NCI-H2029 (cell line): ENCODE data around the gene CTSW.

Source experiments
- DNase-seq: peaks from one replicate; lab custom pipeline; 2025; lab: John Stamatoyannopoulos, UW

The CTSW gene

GRCh38 chr11:65856689-65857499 is 22.7 kb upstream of the CTSW start:
- peak; percentile 64 for DNase-seq

GRCh38 chr11:65857500-65857852 is 22.2 kb upstream of the CTSW start:
- DNase-seq = no peak

GRCh38 chr11:65857853-65858680 is 21.6 kb upstream of the CTSW start, which contains the start of gene CFL1:
CFL1 (minus strand) TSS chr11:65858180; CDS start chr11:65858099, 81 bp downstream.
- DNase-seq = peak; percentile 97

GRCh38 chr11:65858681-65859087 is 21.0 kb upstream of the CTSW start:
- no peak for DNase-seq

- peak; percentile 99 for DNase-seq
Observed at GRCh38 chr11:65859095-65859811, 20.4 kb upstream of the CTSW start.

GRCh38 chr11:65859812-65860277 is 19.8 kb upstream of the CTSW start:
- DNase-seq = no peak

- DNase-seq = peak; percentile 97
Observed at GRCh38 chr11:65860278-65861164, 19.1 kb upstream of the CTSW start, which contains the start of gene MUS81. MUS81 (plus strand) TSS chr11:65860433; CDS start chr11:65860754, 321 bp downstream.

- no peak for DNase-seq
Observed at GRCh38 chr11:65861165-65861505, 18.5 kb upstream of the CTSW start.

- no peak for DNase-seq
Observed at GRCh38 chr11:65861533-65862183, 18.0 kb upstream of the CTSW start.

GRCh38 chr11:65862191-65862735 is 17.4 kb upstream of the CTSW start:
- no peak for DNase-seq

GRCh38 chr11:65862941-65863888 is 16.4 kb upstream of the CTSW start:
- no peak for DNase-seq

GRCh38 chr11:65863889-65864705 is 15.5 kb upstream of the CTSW start:
- no peak for DNase-seq

GRCh38 chr11:65864706-65865471 is 14.7 kb upstream of the CTSW start:
- no peak for DNase-seq

- DNase-seq = no peak
Observed at GRCh38 chr11:65865550-65866172, 14.0 kb upstream of the CTSW start.

- DNase-seq = no peak
Observed at GRCh38 chr11:65866509-65867283, 12.9 kb upstream of the CTSW start.
